ENCODE data around the gene GALNT9.

DNA sequence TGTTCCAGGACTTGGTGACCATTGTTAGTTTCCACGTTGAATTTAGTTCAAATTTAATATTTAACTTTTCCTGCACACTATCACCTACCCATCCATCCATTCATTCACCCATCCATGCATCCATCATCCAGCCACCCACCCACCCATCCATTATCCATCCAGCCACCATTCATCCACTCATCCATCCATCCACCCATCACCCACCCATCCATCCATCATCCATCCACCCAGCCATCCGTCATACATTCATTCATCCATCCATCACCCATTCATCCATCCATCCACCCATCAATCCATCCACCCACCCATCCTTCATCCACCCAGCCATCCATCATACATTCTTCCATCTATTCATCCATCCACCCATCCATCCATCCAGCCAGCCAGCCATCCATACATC is 163.3 kb downstream of the GALNT9 start:
- TF ChIP-seq, protein P1, sequence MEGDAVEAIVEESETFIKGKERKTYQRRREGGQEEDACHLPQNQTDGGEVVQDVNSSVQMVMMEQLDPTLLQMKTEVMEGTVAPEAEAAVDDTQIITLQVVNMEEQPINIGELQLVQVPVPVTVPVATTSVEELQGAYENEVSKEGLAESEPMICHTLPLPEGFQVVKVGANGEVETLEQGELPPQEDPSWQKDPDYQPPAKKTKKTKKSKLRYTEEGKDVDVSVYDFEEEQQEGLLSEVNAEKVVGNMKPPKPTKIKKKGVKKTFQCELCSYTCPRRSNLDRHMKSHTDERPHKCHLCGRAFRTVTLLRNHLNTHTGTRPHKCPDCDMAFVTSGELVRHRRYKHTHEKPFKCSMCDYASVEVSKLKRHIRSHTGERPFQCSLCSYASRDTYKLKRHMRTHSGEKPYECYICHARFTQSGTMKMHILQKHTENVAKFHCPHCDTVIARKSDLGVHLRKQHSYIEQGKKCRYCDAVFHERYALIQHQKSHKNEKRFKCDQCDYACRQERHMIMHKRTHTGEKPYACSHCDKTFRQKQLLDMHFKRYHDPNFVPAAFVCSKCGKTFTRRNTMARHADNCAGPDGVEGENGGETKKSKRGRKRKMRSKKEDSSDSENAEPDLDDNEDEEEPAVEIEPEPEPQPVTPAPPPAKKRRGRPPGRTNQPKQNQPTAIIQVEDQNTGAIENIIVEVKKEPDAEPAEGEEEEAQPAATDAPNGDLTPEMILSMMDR (conservative IDR thresholded peaks at IDR 0.05 in 1 of 2, IDR thresholded peaks at IDR 0.05 in 1 of 2; ENCODE audit: low read depth in 1 of 2, low read length in 2 of 2) = no peak
- no peak for TF ChIP-seq EZH2 (IDR thresholded peaks at IDR 0.05; ENCODE audit: low read length, missing control alignments)
